H9 (cell line): ENCODE data around the gene METAP2. TPM values are rescaled to one million over a fixed set of nuclear protein-coding genes. Genes with fewer than 3 reads are reported as not detected.
A peak's percentile ranks its signal among the peaks of the same experiment; 100 is the strongest.

Experiments
- DNase-seq: peaks from one replicate; pipeline ENCODE4 v3.0.0-alpha.2; 2017
- H2AFZ ChIP-seq: one replicate; pipeline ENCODE4 v1.6.1; 2013; ENCODE audit warnings: mild to moderate bottlenecking, low read length, control low read depth, moderate library complexity
- H2AK5ac ChIP-seq: 2 replicates; pipeline ENCODE4 v1.6.1; 2013; ENCODE audit warnings: low read length, control low read depth, mixed read lengths; ENCODE audit not compliant: insufficient read length
- H2BK120ac ChIP-seq: one replicate; pipeline ENCODE4 v1.6.1; 2013; ENCODE audit warnings: low read depth, mild to moderate bottlenecking, low read length, control low read depth, inconsistent platforms; ENCODE audit not compliant: poor library complexity, severe bottlenecking
- H2BK12ac ChIP-seq: 2 replicates; pipeline ENCODE4 v1.6.1; 2013; ENCODE audit warnings: low read length, control low read depth, mixed read lengths, low read depth; ENCODE audit not compliant: insufficient read length
- H2BK15ac ChIP-seq: 2 replicates; pipeline ENCODE4 v1.6.1; 2013; ENCODE audit warnings: low read depth, low read length, control low read depth
- H2BK20ac ChIP-seq: one replicate; pipeline ENCODE4 v1.6.1; 2013; ENCODE audit warnings: low read depth, mild to moderate bottlenecking, low read length, control low read depth, inconsistent platforms; ENCODE audit not compliant: poor library complexity, severe bottlenecking
- H2BK5ac ChIP-seq: 2 replicates; pipeline ENCODE4 v1.6.1; 2013; ENCODE audit warnings: low read length, control low read depth, mixed read lengths; ENCODE audit not compliant: insufficient read length
- H3K14ac ChIP-seq: 2 replicates; pipeline ENCODE4 v1.6.1; 2013; ENCODE audit warnings: low read length, control low read depth; ENCODE audit not compliant: insufficient read depth
- H3K18ac ChIP-seq: 2 replicates; pipeline ENCODE4 v1.6.1; 2013; ENCODE audit warnings: low read depth, mild to moderate bottlenecking, mixed read lengths, low read length, control low read depth; ENCODE audit not compliant: insufficient read length
- H3K23ac ChIP-seq: 2 replicates; pipeline ENCODE4 v1.6.1; 2013; ENCODE audit warnings: low read length, control low read depth, mixed read lengths, low read depth; ENCODE audit not compliant: insufficient read length
- H3K23me2 ChIP-seq: 2 replicates; pipeline ENCODE4 v1.6.1; 2013; ENCODE audit warnings: low read depth, mild to moderate bottlenecking, mixed read lengths, low read length, control low read depth; ENCODE audit not compliant: insufficient read length, poor library complexity, severe bottlenecking
- H3K27ac ChIP-seq: 2 replicates; pipeline ENCODE4 v1.5.1; 2013; ENCODE audit warnings: low read length, control low read depth, mixed read lengths, low read depth; ENCODE audit not compliant: insufficient read length
- H3K27me3 ChIP-seq: 2 replicates; pipeline ENCODE4 v1.6.1; 2013; ENCODE audit warnings: low read length, control low read depth, inconsistent platforms; ENCODE audit not compliant: insufficient read depth
- H3K4ac ChIP-seq: 2 replicates; pipeline ENCODE4 v1.6.1; 2013; ENCODE audit warnings: low read depth, mild to moderate bottlenecking, control low read depth, inconsistent platforms, low read length, moderate library complexity
- H3K4me1 ChIP-seq: 2 replicates; pipeline ENCODE4 v1.6.1; 2013; ENCODE audit warnings: low read length, control low read depth, inconsistent platforms; ENCODE audit not compliant: insufficient read depth
- H3K4me2 ChIP-seq: 2 replicates; pipeline ENCODE4 v1.6.1; 2013; ENCODE audit warnings: low read length, control low read depth, mixed read lengths; ENCODE audit not compliant: insufficient read length, insufficient read depth
- H3K56ac ChIP-seq: 2 replicates; pipeline ENCODE4 v1.6.1; 2013; ENCODE audit warnings: low read depth, mild to moderate bottlenecking, mixed read lengths, low read length, control low read depth; ENCODE audit not compliant: insufficient read length
- H3K79me1 ChIP-seq: 2 replicates; pipeline ENCODE4 v1.6.1; 2013; ENCODE audit warnings: low read depth, mild to moderate bottlenecking, moderate library complexity, low read length, control low read depth, inconsistent platforms; ENCODE audit not compliant: insufficient read depth, poor library complexity, severe bottlenecking
- H3K79me2 ChIP-seq: 2 replicates; pipeline ENCODE4 v1.6.1; 2013; ENCODE audit warnings: low read length, control low read depth, inconsistent platforms; ENCODE audit not compliant: insufficient read depth
- H3K9ac ChIP-seq: 2 replicates; pipeline ENCODE4 v1.6.1; 2013; ENCODE audit warnings: low read length, control low read depth, mixed read lengths; ENCODE audit not compliant: insufficient read length; ENCODE audit errors: extremely low read depth
- H3K9me3 ChIP-seq: one replicate; pipeline ENCODE4 v1.6.1; 2013; ENCODE audit warnings: low read depth, low read length, inconsistent platforms; ENCODE audit not compliant: control insufficient read depth
- H3T11ph ChIP-seq: one replicate; pipeline ENCODE4 v1.6.1; 2013; ENCODE audit warnings: mild to moderate bottlenecking, low read length, control low read depth, inconsistent platforms
- H4K20me1 ChIP-seq: one replicate; pipeline ENCODE4 v1.6.1; 2013; ENCODE audit not compliant: control insufficient read depth, insufficient read length, insufficient read depth
- H4K5ac ChIP-seq: 2 replicates; pipeline ENCODE4 v1.6.1; 2013; ENCODE audit warnings: low read depth, mild to moderate bottlenecking, mixed read lengths, low read length, control low read depth; ENCODE audit not compliant: insufficient read length
- H4K8ac ChIP-seq: replicated peaks from 2 replicates; pipeline ENCODE4 v1.6.1; 2013; ENCODE audit warnings: low read length, control low read depth, mixed read lengths, low read depth; ENCODE audit not compliant: insufficient read length
- H4K91ac ChIP-seq: 2 replicates; pipeline ENCODE4 v1.6.1; 2013; ENCODE audit warnings: low read depth, mild to moderate bottlenecking, moderate library complexity, mixed read lengths, low read length, control low read depth; ENCODE audit not compliant: insufficient read length
- H3K27ac Mint-ChIP-seq, 3 experiments: 2 replicates in 2 of 3; 3 replicates in 1 of 3; pipeline ENCODE4 v1.8.0; 2020 to 2021; ENCODE audit warnings: mixed read lengths in 3 of 3, mild to moderate bottlenecking in 1 of 3, moderate library complexity in 1 of 3
- H3K27me3 Mint-ChIP-seq: 2 replicates; pipeline ENCODE4 v1.8.0; 2021; ENCODE audit warnings: low read depth, mild to moderate bottlenecking, moderate library complexity, mixed read lengths
- H3K36me3 Mint-ChIP-seq, 3 experiments: 2 replicates in 2 of 3; 3 replicates in 1 of 3; pipeline ENCODE4 v1.8.0; 2020 to 2021; ENCODE audit warnings: low read depth in 3 of 3, mixed read lengths in 3 of 3; ENCODE audit not compliant: insufficient read depth in 1 of 3
- H3K4me1 Mint-ChIP-seq, 2 experiments: 2 replicates each; pipeline ENCODE4 v1.8.0; 2020; ENCODE audit warnings: mixed read lengths in 2 of 2
- H3K4me3 Mint-ChIP-seq, 2 experiments: 2 replicates in 1 of 2; 3 replicates in 1 of 2; pipeline ENCODE4 v1.8.0; 2020 to 2021; ENCODE audit warnings: mild to moderate bottlenecking in 2 of 2, mixed read lengths in 2 of 2, moderate library complexity in 1 of 2
- H3K9me3 Mint-ChIP-seq, 2 experiments: 2 replicates in 1 of 2; 3 replicates in 1 of 2; pipeline ENCODE4 v1.8.0; 2020; ENCODE audit warnings: mild to moderate bottlenecking in 2 of 2, mixed read lengths in 2 of 2, moderate library complexity in 1 of 2
- WGBS: extraction: QIAGEN DNeasy Blood & Tissue Kit; methylation state at CpG from one replicate; pipeline ENCODE4 v1.1.7; 2013; ENCODE audit warnings: missing lambda C conversion rate, low lambda C conversion rate, mixed read lengths; ENCODE audit not compliant: insufficient read length; ENCODE audit errors: extremely low coverage; 5-methylcytosine and 5-hydroxymethylcytosine counted together
- total RNA-seq: library from RNA; stranded (reverse); gene quantifications from 2 replicates; pipeline ENCODE4 v1.2.1, GENCODE V29; 2021
- TF ChIP-seq, protein P1 (sequence below): fragments of 200-600 bp; sonication (generic); conservative IDR thresholded peaks from 3 replicates; pipeline ENCODE4 v1.8.0; 2021; ENCODE audit warnings: antibody characterized with exemption, mild to moderate bottlenecking

The METAP2 gene
- total RNA-seq, 1 experiment from 2014 or later, result 140 TPM

DNA sequence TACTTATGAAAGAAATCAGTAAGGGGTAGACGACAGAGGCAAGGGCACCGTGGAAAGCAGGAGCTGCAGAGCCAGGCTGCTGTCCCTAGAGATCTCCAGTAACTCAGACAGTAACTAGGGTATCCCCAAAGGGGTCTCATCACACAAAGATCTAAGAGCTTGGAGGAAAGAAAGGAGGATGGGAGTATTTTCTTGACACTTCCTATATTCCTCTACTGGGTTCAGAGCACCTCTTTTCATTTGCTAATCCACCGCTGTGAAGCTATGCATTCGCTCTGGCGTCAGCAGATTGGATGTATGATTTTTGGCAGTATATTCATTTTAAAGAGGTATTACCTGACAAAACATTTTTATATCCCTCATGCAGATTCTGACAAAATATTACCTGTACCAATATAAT is 64.7 kb downstream of the METAP2 start:
- H2BK120ac ChIP-seq, result peak overlapping the region; percentile 77
- peaks cover 42% of the 10 kb centered on the region for H3K79me2 ChIP-seq
- H2BK12ac ChIP-seq, result no peak overlapping the region
- no peak overlapping the region for H4K5ac ChIP-seq
- H3K27me3 ChIP-seq, result no peaks in the 10 kb centered on the region
- H3T11ph ChIP-seq, result no peak overlapping the region
- H3K56ac ChIP-seq, result no peak overlapping the region
- H3K23ac ChIP-seq, result no peak overlapping the region
- no peak overlapping the region for H4K8ac ChIP-seq
- Mint-ChIP-seq H3K36me3 (peaks cover 20 to 34% (median 22%) of the 10 kb centered on the region in 3 experiments; a peak in 6 of 7 replicates), H3K27ac (peak overlapping the region; percentile 83 to 97 (median 95); a peak in 5 of 7 replicates), H3K4me1 (peaks cover 44 to 56% of the 10 kb centered on the region in 2 experiments), H3K4me3 (peak overlapping the region; percentile 29 to 56; a peak in 4 of 5 replicates), H3K27me3 (no peaks in the 10 kb centered on the region), H3K9me3 (no peaks in the 10 kb centered on the region)
- no peak for DNase-seq
- H3K79me1 ChIP-seq, result peaks cover 10% of the 10 kb centered on the region
- peaks cover 3% of the 10 kb centered on the region for H4K20me1 ChIP-seq
- H3K23me2 ChIP-seq, result no peaks in the 10 kb centered on the region
- no CpG with 5 or more reads among the region's 5 CpGs for WGBS
- H2BK15ac ChIP-seq, result no peak overlapping the region
- H3K9ac ChIP-seq, result no peak overlapping the region
- no peak overlapping the region for H3K14ac ChIP-seq
- no peak overlapping the region for H2AK5ac ChIP-seq
- no peak overlapping the region for H2AFZ ChIP-seq
- no peak overlapping the region for H3K18ac ChIP-seq
- TF ChIP-seq, protein P1, sequence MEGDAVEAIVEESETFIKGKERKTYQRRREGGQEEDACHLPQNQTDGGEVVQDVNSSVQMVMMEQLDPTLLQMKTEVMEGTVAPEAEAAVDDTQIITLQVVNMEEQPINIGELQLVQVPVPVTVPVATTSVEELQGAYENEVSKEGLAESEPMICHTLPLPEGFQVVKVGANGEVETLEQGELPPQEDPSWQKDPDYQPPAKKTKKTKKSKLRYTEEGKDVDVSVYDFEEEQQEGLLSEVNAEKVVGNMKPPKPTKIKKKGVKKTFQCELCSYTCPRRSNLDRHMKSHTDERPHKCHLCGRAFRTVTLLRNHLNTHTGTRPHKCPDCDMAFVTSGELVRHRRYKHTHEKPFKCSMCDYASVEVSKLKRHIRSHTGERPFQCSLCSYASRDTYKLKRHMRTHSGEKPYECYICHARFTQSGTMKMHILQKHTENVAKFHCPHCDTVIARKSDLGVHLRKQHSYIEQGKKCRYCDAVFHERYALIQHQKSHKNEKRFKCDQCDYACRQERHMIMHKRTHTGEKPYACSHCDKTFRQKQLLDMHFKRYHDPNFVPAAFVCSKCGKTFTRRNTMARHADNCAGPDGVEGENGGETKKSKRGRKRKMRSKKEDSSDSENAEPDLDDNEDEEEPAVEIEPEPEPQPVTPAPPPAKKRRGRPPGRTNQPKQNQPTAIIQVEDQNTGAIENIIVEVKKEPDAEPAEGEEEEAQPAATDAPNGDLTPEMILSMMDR, result no peak
- no peak overlapping the region for H2BK20ac ChIP-seq
- H4K91ac ChIP-seq, result no peak overlapping the region
- peak overlapping the region; percentile 57 for H3K27ac ChIP-seq
- no peak overlapping the region for H2BK5ac ChIP-seq
- no peaks in the 10 kb centered on the region for H3K9me3 ChIP-seq
- H3K4me2 ChIP-seq, result peak overlapping the region; percentile 46
- peaks cover 11% of the 10 kb centered on the region for H3K4me1 ChIP-seq
- no peak overlapping the region for H3K4ac ChIP-seq
